DOHH2 (cell line): ENCODE results near the gene ZNF385D.

ENCODE experiments used
- H3F3A ChIP-seq: fragments of 200-600 bp; sonication (generic), shearing (Covaris generic); 2 replicates; pipeline ENCODE4 v1.6.0; 2016; ENCODE audit warnings: antibody characterized with exemption, mild to moderate bottlenecking; ENCODE audit not compliant: control insufficient read depth, insufficient read depth
- H3K27ac ChIP-seq: fragments of 200-600 bp; sonication (generic); 2 replicates; pipeline ENCODE4 v1.5.1; 2014; ENCODE audit warnings: low read depth, mild to moderate bottlenecking, low read length, moderate library complexity
- H3K27me3 ChIP-seq: fragments of 200-600 bp; sonication (generic); 2 replicates; pipeline ENCODE4 v1.6.1; 2014; ENCODE audit warnings: mild to moderate bottlenecking, low read length, mixed read lengths; ENCODE audit not compliant: control insufficient read depth
- H3K36me3 ChIP-seq: fragments of 200-600 bp; sonication (generic); 2 replicates; pipeline ENCODE4 v1.6.1; 2014; ENCODE audit warnings: mild to moderate bottlenecking, low read length, moderate library complexity, mixed read lengths; ENCODE audit not compliant: control insufficient read depth
- H3K4me1 ChIP-seq: fragments of 200-600 bp; sonication (generic); 2 replicates; pipeline ENCODE4 v1.6.1; 2014; ENCODE audit warnings: mild to moderate bottlenecking, low read length, mixed read lengths; ENCODE audit not compliant: control insufficient read depth
- H3K4me2 ChIP-seq: fragments of 200-600 bp; sonication (generic); 2 replicates; pipeline ENCODE4 v1.6.0; 2014; ENCODE audit warnings: mild to moderate bottlenecking, low read length, moderate library complexity
- H3K4me3 ChIP-seq: fragments of 200-600 bp; sonication (generic); 2 replicates; pipeline ENCODE4 v1.5.1; 2014; ENCODE audit warnings: mild to moderate bottlenecking, low read length, mixed read lengths
- H3K79me2 ChIP-seq: fragments of 200-600 bp; sonication (generic); 2 replicates; pipeline ENCODE4 v1.6.1; 2014; ENCODE audit warnings: mild to moderate bottlenecking, low read length, mixed read lengths; ENCODE audit not compliant: control insufficient read depth
- H3K9me2 ChIP-seq: fragments of 200-600 bp; sonication (generic); replicated peaks from 2 replicates; pipeline ENCODE4 v1.6.1; 2014; ENCODE audit warnings: mild to moderate bottlenecking, low read length, mixed read lengths; ENCODE audit not compliant: control insufficient read depth
- H3K9me3 ChIP-seq: fragments of 200-600 bp; sonication (generic); 2 replicates; pipeline ENCODE4 v1.6.1; 2014; ENCODE audit warnings: antibody characterized with exemption, low read length, mixed read lengths; ENCODE audit not compliant: control insufficient read depth, insufficient read depth
- H4K20me1 ChIP-seq: fragments of 200-600 bp; sonication (generic); 2 replicates; pipeline ENCODE4 v1.6.0; 2014; ENCODE audit warnings: low read depth, mild to moderate bottlenecking, antibody characterized with exemption, low read length, moderate library complexity; ENCODE audit not compliant: control insufficient read depth, insufficient read depth
- EZH2phosphoT487 ChIP-seq: fragments of 200-600 bp; sonication (generic); IDR thresholded peaks from 2 replicates; pipeline ENCODE4 v1.6.1; 2017; ENCODE audit warnings: borderline replicate concordance, mild to moderate bottlenecking, antibody characterized with exemption, low read length, moderate library complexity, mixed read lengths
- TF ChIP-seq, protein P1 (sequence below): fragments of 200-600 bp; sonication (generic); IDR thresholded peaks from one replicate; pipeline ENCODE4 v1.5.1; 2014; ENCODE audit warnings: antibody characterized with exemption, mild to moderate bottlenecking, low read depth, low read length; ENCODE audit not compliant: poor library complexity, severe bottlenecking

ZNF385D gene

DNA sequence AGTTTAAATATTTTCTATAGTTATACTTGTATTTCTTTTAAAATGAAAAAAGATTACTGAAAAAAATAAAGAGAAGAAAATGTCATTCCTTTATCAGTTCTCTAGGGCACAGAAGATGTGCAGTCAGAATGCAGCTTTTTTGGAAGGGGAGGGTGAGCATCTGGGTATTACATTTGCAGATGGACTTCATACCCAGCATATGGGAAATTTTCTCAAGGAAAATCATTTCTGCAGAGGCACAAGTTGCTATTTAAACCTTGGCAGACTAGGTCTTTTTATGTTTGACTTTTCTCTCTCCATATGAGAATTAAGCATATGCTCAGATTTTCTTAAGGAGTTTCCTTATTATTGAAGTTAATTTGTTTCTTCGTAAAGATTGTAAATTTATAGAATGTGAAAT, 39.5 kb upstream of the ZNF385D start:
- H3K36me3 ChIP-seq = no peaks in the 10 kb centered on the region
- H3K4me3 ChIP-seq = no peak overlapping the region
- H3F3A ChIP-seq = no peaks in the 10 kb centered on the region

DNA sequence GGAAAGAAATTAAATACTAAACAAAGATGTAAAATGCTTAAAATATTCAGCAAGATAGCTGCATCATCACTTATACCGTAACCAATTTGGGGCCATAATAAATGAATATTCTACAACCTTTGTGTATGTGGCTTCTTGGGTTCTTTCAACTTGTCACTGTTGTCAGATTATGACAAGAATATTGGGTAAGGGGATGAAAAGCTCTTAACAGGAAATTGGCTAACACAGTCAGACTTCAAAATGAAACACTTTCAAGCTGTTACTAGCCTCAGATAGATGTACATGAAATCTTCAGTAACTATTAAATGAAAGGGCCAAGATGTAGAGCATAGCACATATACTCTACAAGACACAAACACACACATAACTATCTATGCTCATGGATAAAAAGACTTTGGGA, 38.7 kb upstream of the ZNF385D start:
- Histone ChIP-seq H3K79me2 (no peaks in the 10 kb centered on the region), H3K4me1 (no peaks in the 10 kb centered on the region), H3K4me2 (no peak overlapping the region), H3K9me3 (no peaks in the 10 kb centered on the region), H3K9me2 (no peaks in the 10 kb centered on the region), H3K27me3 (no peaks in the 10 kb centered on the region), H3K27ac (no peak overlapping the region), H3K36me3 (no peaks in the 10 kb centered on the region), H3F3A (no peaks in the 10 kb centered on the region), H4K20me1 (no peaks in the 10 kb centered on the region), H3K4me3 (no peak overlapping the region)
- TF ChIP-seq, protein P1, sequence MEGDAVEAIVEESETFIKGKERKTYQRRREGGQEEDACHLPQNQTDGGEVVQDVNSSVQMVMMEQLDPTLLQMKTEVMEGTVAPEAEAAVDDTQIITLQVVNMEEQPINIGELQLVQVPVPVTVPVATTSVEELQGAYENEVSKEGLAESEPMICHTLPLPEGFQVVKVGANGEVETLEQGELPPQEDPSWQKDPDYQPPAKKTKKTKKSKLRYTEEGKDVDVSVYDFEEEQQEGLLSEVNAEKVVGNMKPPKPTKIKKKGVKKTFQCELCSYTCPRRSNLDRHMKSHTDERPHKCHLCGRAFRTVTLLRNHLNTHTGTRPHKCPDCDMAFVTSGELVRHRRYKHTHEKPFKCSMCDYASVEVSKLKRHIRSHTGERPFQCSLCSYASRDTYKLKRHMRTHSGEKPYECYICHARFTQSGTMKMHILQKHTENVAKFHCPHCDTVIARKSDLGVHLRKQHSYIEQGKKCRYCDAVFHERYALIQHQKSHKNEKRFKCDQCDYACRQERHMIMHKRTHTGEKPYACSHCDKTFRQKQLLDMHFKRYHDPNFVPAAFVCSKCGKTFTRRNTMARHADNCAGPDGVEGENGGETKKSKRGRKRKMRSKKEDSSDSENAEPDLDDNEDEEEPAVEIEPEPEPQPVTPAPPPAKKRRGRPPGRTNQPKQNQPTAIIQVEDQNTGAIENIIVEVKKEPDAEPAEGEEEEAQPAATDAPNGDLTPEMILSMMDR = no peak
- TF ChIP-seq EZH2phosphoT487 = no peak

More for the DNA sequence above, 39.5 kb upstream of the ZNF385D start:
- Histone ChIP-seq H3K9me3 (no peaks in the 10 kb centered on the region), H3K4me1 (no peaks in the 10 kb centered on the region), H3K9me2 (no peaks in the 10 kb centered on the region), H3K79me2 (no peaks in the 10 kb centered on the region), H4K20me1 (no peaks in the 10 kb centered on the region), H3K27me3 (no peaks in the 10 kb centered on the region), H3K27ac (no peak overlapping the region), H3K4me2 (no peak overlapping the region)
- no peak for TF ChIP-seq EZH2phosphoT487
- TF ChIP-seq, protein P1 = no peak

DNA sequence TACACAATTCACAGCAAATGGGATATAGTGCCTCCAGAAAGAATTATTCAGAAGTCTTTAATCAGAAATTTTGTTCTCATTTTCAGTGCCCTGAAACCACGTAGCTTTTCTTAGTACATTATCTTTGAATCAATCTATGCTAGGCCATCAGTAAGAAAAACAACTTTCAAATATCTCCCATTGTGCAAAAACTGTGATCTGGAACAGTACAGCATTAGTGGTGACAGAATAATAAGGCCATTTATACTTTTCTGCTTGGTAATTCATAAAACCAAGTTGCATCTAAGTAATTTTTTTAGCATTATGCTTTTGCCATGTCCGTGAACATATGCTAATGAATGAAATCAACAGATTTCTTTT, 35.4 kb upstream of the ZNF385D start:
- Histone ChIP-seq H3K9me3 (no peaks in the 10 kb centered on the region), H3K27ac (no peak overlapping the region), H3K36me3 (no peaks in the 10 kb centered on the region), H3K9me2 (no peaks in the 10 kb centered on the region), H3F3A (no peaks in the 10 kb centered on the region), H4K20me1 (no peaks in the 10 kb centered on the region), H3K79me2 (no peaks in the 10 kb centered on the region), H3K4me2 (no peak overlapping the region), H3K27me3 (no peaks in the 10 kb centered on the region), H3K4me1 (no peaks in the 10 kb centered on the region), H3K4me3 (no peak overlapping the region)
- TF ChIP-seq, protein P1 = no peak
- TF ChIP-seq EZH2phosphoT487 = no peak
